Endothelial cell of umbilical vein (primary cell): ENCODE results near the gene REPIN1.

ENCODE experiments used
- CTCF ChIP-seq, 2 donors: IDR thresholded peaks; 1 replicate in 1 of 2; 2 replicates in 1 of 2; pipeline ENCODE4 v1.5.1; 2011; ENCODE audit warnings: low read length in 2 of 2, mild to moderate bottlenecking in 2 of 2, moderate library complexity in 2 of 2, control low read depth in 1 of 2, inconsistent platforms in 1 of 2, low read depth in 1 of 2; ENCODE audit not compliant: insufficient read depth in 1 of 2; ENCODE audit errors: extremely low read depth in 1 of 2
- EZH2 ChIP-seq: IDR thresholded peaks from 2 replicates; pipeline ENCODE4 v1.6.1; 2012; ENCODE audit warnings: borderline replicate concordance, low read depth, mild to moderate bottlenecking, moderate library complexity, low read length, inconsistent platforms; ENCODE audit not compliant: severe bottlenecking
- MYC ChIP-seq: IDR thresholded peaks from one replicate; pipeline ENCODE4 v1.6.1; 2011; ENCODE audit warnings: mild to moderate bottlenecking, low read depth, low read length
- POLR2A ChIP-seq: IDR thresholded peaks from 2 replicates; pipeline ENCODE4 v1.6.1; 2012; ENCODE audit warnings: low read depth, mild to moderate bottlenecking, control low read depth, low read length
- POLR2AphosphoS5 ChIP-seq: IDR thresholded peaks from 2 replicates; pipeline ENCODE4 v1.6.1; 2012; ENCODE audit warnings: low read depth, mild to moderate bottlenecking, control low read depth, low read length, moderate library complexity; ENCODE audit not compliant: insufficient read depth

GRCh38 chr7:150342121-150342408 is 26.6 kb upstream of the REPIN1 start:
- TF ChIP-seq EZH2, result no peak
- no peak for TF ChIP-seq CTCF (IDR thresholded peaks at IDR 0.05; ENCODE audit: extremely low read depth in 1 of 2, insufficient read depth in 1 of 2, low read depth in 1 of 2, low read length in 2 of 2)
- TF ChIP-seq POLR2A, result no peak
- TF ChIP-seq MYC, result no peak
- no peak for TF ChIP-seq POLR2AphosphoS5
